HepG2 (cell line): ENCODE data around the gene FAM222A. TPM values are rescaled to one million over a fixed set of nuclear protein-coding genes. Genes with fewer than 3 reads are reported as not detected.

Experiments
- ELK4 ChIP-seq: sonication (generic); formaldehyde crosslinking; IDR thresholded peaks from 2 replicates; pipeline ENCODE4 v1.9.0; 2021; ENCODE audit warnings: missing genetic modification reagents, borderline replicate concordance
- GMEB1 ChIP-seq: sonication (generic); formaldehyde crosslinking; IDR thresholded peaks from 2 replicates; pipeline ENCODE4 v1.5.1; 2020; ENCODE audit warnings: missing genetic modification reagents, mild to moderate bottlenecking, borderline replicate concordance
- KDM4B ChIP-seq: sonication (generic); formaldehyde crosslinking; IDR thresholded peaks from 2 replicates; pipeline ENCODE4 v1.4.0; 2020; ENCODE audit warnings: missing genetic modification reagents
- MTF2 ChIP-seq: sonication (generic); formaldehyde crosslinking; IDR thresholded peaks from 2 replicates; pipeline ENCODE4 v1.5.0; 2020; ENCODE audit warnings: missing genetic modification reagents, borderline replicate concordance
- MXI1 ChIP-seq: IDR thresholded peaks from 3 replicates; pipeline ENCODE4 v1.6.1; 2012; ENCODE audit warnings: low read depth, low read length, inconsistent platforms, borderline replicate concordance
- PHF5A ChIP-seq: IDR thresholded peaks from one replicate; pipeline ENCODE4 v1.6.1; 2018; ENCODE audit warnings: low read depth, missing genetic modification reagents; ENCODE audit not compliant: unreplicated experiment
- SUZ12 ChIP-seq: fragments of 150-350 bp; IDR thresholded peaks from 2 replicates; pipeline ENCODE4 v1.6.1; 2014; ENCODE audit warnings: low read depth, low read length
- ZNF501 ChIP-seq: sonication (generic); formaldehyde crosslinking; IDR thresholded peaks from 2 replicates; pipeline ENCODE4 v1.5.1; 2020; ENCODE audit warnings: mild to moderate bottlenecking, moderate library complexity, missing genetic modification reagents
- ZNF614 ChIP-seq: IDR thresholded peaks from 2 replicates; pipeline ENCODE4 v1.6.1; 2018; ENCODE audit warnings: missing biosample characterization, missing genetic modification reagents, inconsistent platforms, borderline replicate concordance
- ZNF713 ChIP-seq: sonication (generic); formaldehyde crosslinking; IDR thresholded peaks from 2 replicates; pipeline ENCODE4 v1.4.0; 2020; ENCODE audit warnings: mild to moderate bottlenecking, missing genetic modification reagents
- ZNF879 ChIP-seq: sonication (generic); formaldehyde crosslinking; IDR thresholded peaks from 2 replicates; pipeline ENCODE4 v1.8.1; 2023; ENCODE audit warnings: missing genetic modification reagents
- polyA plus RNA-seq, 8 experiments: library from polyadenylated mRNA; depleted of rRNA in 3 of 8; stranded (reverse) in 7 of 8; unstranded in 1 of 8; fragments of >200 nt; fragmentation: Illumina TruSeq in 4 of 8; extraction: Trizol in 4 of 8; gene quantifications; 2 replicates each; pipeline versions ENCODE4 v1.2.1 to v1.2.3, GENCODE V29; 2011 to 2016; ENCODE audit warnings: low read depth in 4 of 8, missing spikeins in 1 of 8, mixed read lengths in 1 of 8; ENCODE audit not compliant: insufficient read depth in 1 of 8
- total RNA-seq, 5 experiments: library from RNA; depleted of rRNA; stranded (reverse); fragments of >200 nt; fragmentation: Illumina TruSeq; extraction: Trizol; gene quantifications; 2 replicates each; pipeline ENCODE4 v1.2.3, GENCODE V29; 2016; ENCODE audit warnings: low read depth in 1 of 5
- TF ChIP-seq, protein P1 (sequence below), 2 experiments: fragments of 450-650 bp in 1 of 2; sonication (generic) in 1 of 2; formaldehyde crosslinking in 1 of 2; IDR thresholded peaks; 2 replicates each; pipeline versions ENCODE4 v1.6.1 to v1.8.0; 2016 to 2022; ENCODE audit warnings: antibody characterized with exemption in 1 of 2, mild to moderate bottlenecking in 1 of 2, missing genetic modification reagents in 1 of 2
- TF ChIP-seq, protein P2 (sequence below): sonication (generic); formaldehyde crosslinking; IDR thresholded peaks from 2 replicates; pipeline ENCODE4 v1.4.0; 2020; ENCODE audit warnings: missing genetic modification reagents

Gene FAM222A
- total and polyA plus RNA-seq, 2 of the 13 experiments (the other 11 are each of a cell fraction or from before 2014, with no cell fraction given), result 2.7 to 9.6 TPM

- TF ChIP-seq, protein P1, sequence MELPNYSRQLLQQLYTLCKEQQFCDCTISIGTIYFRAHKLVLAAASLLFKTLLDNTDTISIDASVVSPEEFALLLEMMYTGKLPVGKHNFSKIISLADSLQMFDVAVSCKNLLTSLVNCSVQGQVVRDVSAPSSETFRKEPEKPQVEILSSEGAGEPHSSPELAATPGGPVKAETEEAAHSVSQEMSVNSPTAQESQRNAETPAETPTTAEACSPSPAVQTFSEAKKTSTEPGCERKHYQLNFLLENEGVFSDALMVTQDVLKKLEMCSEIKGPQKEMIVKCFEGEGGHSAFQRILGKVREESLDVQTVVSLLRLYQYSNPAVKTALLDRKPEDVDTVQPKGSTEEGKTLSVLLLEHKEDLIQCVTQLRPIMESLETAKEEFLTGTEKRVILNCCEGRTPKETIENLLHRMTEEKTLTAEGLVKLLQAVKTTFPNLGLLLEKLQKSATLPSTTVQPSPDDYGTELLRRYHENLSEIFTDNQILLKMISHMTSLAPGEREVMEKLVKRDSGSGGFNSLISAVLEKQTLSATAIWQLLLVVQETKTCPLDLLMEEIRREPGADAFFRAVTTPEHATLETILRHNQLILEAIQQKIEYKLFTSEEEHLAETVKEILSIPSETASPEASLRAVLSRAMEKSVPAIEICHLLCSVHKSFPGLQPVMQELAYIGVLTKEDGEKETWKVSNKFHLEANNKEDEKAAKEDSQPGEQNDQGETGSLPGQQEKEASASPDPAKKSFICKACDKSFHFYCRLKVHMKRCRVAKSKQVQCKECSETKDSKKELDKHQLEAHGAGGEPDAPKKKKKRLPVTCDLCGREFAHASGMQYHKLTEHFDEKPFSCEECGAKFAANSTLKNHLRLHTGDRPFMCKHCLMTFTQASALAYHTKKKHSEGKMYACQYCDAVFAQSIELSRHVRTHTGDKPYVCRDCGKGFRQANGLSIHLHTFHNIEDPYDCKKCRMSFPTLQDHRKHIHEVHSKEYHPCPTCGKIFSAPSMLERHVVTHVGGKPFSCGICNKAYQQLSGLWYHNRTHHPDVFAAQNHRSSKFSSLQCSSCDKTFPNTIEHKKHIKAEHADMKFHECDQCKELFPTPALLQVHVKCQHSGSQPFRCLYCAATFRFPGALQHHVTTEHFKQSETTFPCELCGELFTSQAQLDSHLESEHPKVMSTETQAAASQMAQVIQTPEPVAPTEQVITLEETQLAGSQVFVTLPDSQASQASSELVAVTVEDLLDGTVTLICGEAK (IDR thresholded peaks at IDR 0.05), result no peak
- TF ChIP-seq, protein P1 (CRISPR knock-in tag; IDR thresholded peaks at IDR 0.05), result no peak
- no peak for TF ChIP-seq KDM4B (CRISPR knock-in tag)
- TF ChIP-seq MXI1, result no peak
- TF ChIP-seq, protein P2, sequence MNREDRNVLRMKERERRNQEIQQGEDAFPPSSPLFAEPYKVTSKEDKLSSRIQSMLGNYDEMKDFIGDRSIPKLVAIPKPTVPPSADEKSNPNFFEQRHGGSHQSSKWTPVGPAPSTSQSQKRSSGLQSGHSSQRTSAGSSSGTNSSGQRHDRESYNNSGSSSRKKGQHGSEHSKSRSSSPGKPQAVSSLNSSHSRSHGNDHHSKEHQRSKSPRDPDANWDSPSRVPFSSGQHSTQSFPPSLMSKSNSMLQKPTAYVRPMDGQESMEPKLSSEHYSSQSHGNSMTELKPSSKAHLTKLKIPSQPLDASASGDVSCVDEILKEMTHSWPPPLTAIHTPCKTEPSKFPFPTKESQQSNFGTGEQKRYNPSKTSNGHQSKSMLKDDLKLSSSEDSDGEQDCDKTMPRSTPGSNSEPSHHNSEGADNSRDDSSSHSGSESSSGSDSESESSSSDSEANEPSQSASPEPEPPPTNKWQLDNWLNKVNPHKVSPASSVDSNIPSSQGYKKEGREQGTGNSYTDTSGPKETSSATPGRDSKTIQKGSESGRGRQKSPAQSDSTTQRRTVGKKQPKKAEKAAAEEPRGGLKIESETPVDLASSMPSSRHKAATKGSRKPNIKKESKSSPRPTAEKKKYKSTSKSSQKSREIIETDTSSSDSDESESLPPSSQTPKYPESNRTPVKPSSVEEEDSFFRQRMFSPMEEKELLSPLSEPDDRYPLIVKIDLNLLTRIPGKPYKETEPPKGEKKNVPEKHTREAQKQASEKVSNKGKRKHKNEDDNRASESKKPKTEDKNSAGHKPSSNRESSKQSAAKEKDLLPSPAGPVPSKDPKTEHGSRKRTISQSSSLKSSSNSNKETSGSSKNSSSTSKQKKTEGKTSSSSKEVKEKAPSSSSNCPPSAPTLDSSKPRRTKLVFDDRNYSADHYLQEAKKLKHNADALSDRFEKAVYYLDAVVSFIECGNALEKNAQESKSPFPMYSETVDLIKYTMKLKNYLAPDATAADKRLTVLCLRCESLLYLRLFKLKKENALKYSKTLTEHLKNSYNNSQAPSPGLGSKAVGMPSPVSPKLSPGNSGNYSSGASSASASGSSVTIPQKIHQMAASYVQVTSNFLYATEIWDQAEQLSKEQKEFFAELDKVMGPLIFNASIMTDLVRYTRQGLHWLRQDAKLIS (CRISPR knock-in tag), result no peak
- no peak for TF ChIP-seq GMEB1
- TF ChIP-seq MTF2 (CRISPR knock-in tag), result 0 out of 2 replicates have a peak, but pooled peaks have one; percentile 45
- TF ChIP-seq ELK4 (CRISPR knock-in tag), result no peak
- no peak for TF ChIP-seq ZNF879 (CRISPR knock-in tag)
- TF ChIP-seq PHF5A (CRISPR knock-in tag), result no peak
- no peak for TF ChIP-seq SUZ12
- peak; percentile 19; the same call in 1 of the 2 replicates for TF ChIP-seq ZNF614 (CRISPR knock-in tag)
- TF ChIP-seq ZNF713 (CRISPR knock-in tag), result no peak
- TF ChIP-seq ZNF501 (CRISPR knock-in tag), result no peak; the same call in 1 of the 2 replicates
Measured at GRCh38 chr12:109709401-109709991, 4.1 kb upstream of the FAM222A start (continued).
